M059J (cell line): ENCODE data around the gene PBX2. TPM values are rescaled to one million over a fixed set of nuclear protein-coding genes. Genes with fewer than 3 reads are reported as not detected.
"Not testable (repeated sequence)": the region's sequence is repeated elsewhere in the genome, so short reads cannot be mapped to it uniquely, and the experiment has no call there.

ENCODE experiments used
- DNase-seq: peaks from one replicate; pipeline ENCODE4 v3.0.0-alpha.2; 2012; ENCODE audit warnings: low read depth
- total RNA-seq: library from RNA; depleted of rRNA; stranded (reverse); fragments of >200 nt; shearing (Covaris generic); gene quantifications from 2 replicates; pipeline ENCODE4 v1.2.3, GENCODE V29; 2014

The PBX2 gene
- total RNA-seq, 1 experiment from 2014 or later, result 29.8 TPM

GRCh38 chr6:32187725-32188380 lies 2.1 kb downstream of the PBX2 start:
- not testable (repeated sequence) for DNase-seq

GRCh38 chr6:32187009-32187709 lies 2.8 kb downstream of the PBX2 start:
- no peak for DNase-seq

- not testable (repeated sequence) for DNase-seq
These were observed 3.7 kb downstream of the PBX2 start for GRCh38 chr6:32186151-32186840.

GRCh38 chr6:32185681-32186131 lies 4.3 kb downstream of the PBX2 start:
- peak; percentile 81 for DNase-seq

- DNase-seq, result no peak
These were observed 5.8 kb downstream of the PBX2 start, which contains the start of gene AGER for GRCh38 chr6:32184084-32184640. Gene AGER, minus strand, starts transcription at chr6:32184253. Its CDS starts 31 bp downstream, at chr6:32184222.

- DNase-seq, result no peak
These were observed 6.4 kb downstream of the PBX2 start for GRCh38 chr6:32183483-32184083.

- DNase-seq, result no peak
These were observed 7.0 kb downstream of the PBX2 start for GRCh38 chr6:32183030-32183429.

GRCh38 chr6:32182555-32182981 lies 7.4 kb downstream of the PBX2 start:
- DNase-seq, result no peak

- DNase-seq, result no peak
These were observed 8.0 kb downstream of the PBX2 start for GRCh38 chr6:32181915-32182529.

- no peak for DNase-seq
These were observed 8.8 kb downstream of the PBX2 start for GRCh38 chr6:32181148-32181702.

GRCh38 chr6:32179766-32180405 lies 10.1 kb downstream of the PBX2 start:
- no peak for DNase-seq

GRCh38 chr6:32178547-32179440 lies 11.2 kb downstream of the PBX2 start:
- DNase-seq, result peak; percentile 32

GRCh38 chr6:32177788-32178546 lies 12.0 kb downstream of the PBX2 start, which contains the start of gene RNF5:
Gene RNF5, plus strand, starts transcription at chr6:32178405. Its CDS starts 107 bp downstream, at chr6:32178512.
- DNase-seq, result peak; percentile 100

- no peak for DNase-seq
These were observed 12.7 kb downstream of the PBX2 start for GRCh38 chr6:32177183-32177787.

- DNase-seq, result peak; percentile 83
These were observed 13.4 kb downstream of the PBX2 start for GRCh38 chr6:32176476-32177182.

- DNase-seq, result peak; percentile 97
These were observed 14.1 kb downstream of the PBX2 start, which contains the start of gene AGPAT1 for GRCh38 chr6:32175711-32176475. Gene AGPAT1, minus strand, starts transcription at chr6:32176084. Its CDS starts 4,588 bp downstream, at chr6:32171496.

GRCh38 chr6:32175322-32175710 lies 14.7 kb downstream of the PBX2 start:
- DNase-seq, result no peak
